H1 (cell line): ENCODE data around the gene ZNF764. TPM values are rescaled to one million over a fixed set of nuclear protein-coding genes. Genes with fewer than 3 reads are reported as not detected.

ENCODE experiments used
- CTCF ChIA-PET: fragments of 300-600 bp; sonication (Branson Sonifier 250); formaldehyde crosslinking; loops from one replicate; lab custom pipeline; 2021; ENCODE audit not compliant: partially characterized antibody; lab: Charles Lee
- POLR2A ChIA-PET: fragments of 300-600 bp; sonication (Branson Sonifier 250); formaldehyde crosslinking; loops from one replicate; lab custom pipeline; 2021; ENCODE audit warnings: inconsistent platforms; ENCODE audit not compliant: partially characterized antibody; lab: Charles Lee
- DNase-seq, 2 experiments: peaks; one replicate each; pipeline versions ENCODE4 v3.0.0 to v3.0.0-alpha.2; 2010 to 2022; ENCODE audit warnings: low spot score in 2 of 2, low read depth in 1 of 2, mixed read lengths in 1 of 2
- FAIRE-seq: peaks from 2 replicates; lab custom pipeline; 2011; peaks lifted over from hg19 to GRCh38; lab: Jason Lieb, UNC
- H2AFZ ChIP-seq: 2 replicates; pipeline ENCODE4 v1.8.1; 2012; ENCODE audit warnings: low read length, inconsistent platforms
- H2AK5ac ChIP-seq: 2 replicates; pipeline ENCODE4 v1.6.1; 2013; ENCODE audit warnings: low read depth, low read length
- H2BK120ac ChIP-seq: replicated peaks from 2 replicates; pipeline ENCODE3; 2013; ENCODE audit warnings: low read depth, low read length, inconsistent platforms
- H2BK12ac ChIP-seq: 2 replicates; pipeline ENCODE4 v1.6.1; 2013; ENCODE audit warnings: low read depth, low read length
- H2BK15ac ChIP-seq: 2 replicates; pipeline ENCODE4 v1.6.1; 2013; ENCODE audit warnings: low read length
- H2BK20ac ChIP-seq: 2 replicates; pipeline ENCODE4 v1.6.1; 2013; ENCODE audit warnings: low read length
- H2BK5ac ChIP-seq: 2 replicates; pipeline ENCODE4 v1.6.1; 2013; ENCODE audit warnings: low read depth, low read length
- H3K14ac ChIP-seq: 2 replicates; pipeline ENCODE4 v1.6.1; 2013; ENCODE audit warnings: inconsistent platforms; ENCODE audit not compliant: insufficient read length
- H3K18ac ChIP-seq: 2 replicates; pipeline ENCODE4 v1.6.1; 2013; ENCODE audit warnings: low read length; ENCODE audit errors: extremely low read depth
- H3K23ac ChIP-seq: 2 replicates; pipeline ENCODE4 v1.6.1; 2013; ENCODE audit warnings: inconsistent platforms; ENCODE audit not compliant: insufficient read length
- H3K23me2 ChIP-seq: 2 replicates; pipeline ENCODE4 v1.6.1; 2013; ENCODE audit warnings: low read depth, low read length
- H3K27ac ChIP-seq: 2 replicates; pipeline ENCODE4 v1.6.1; 2011; ENCODE audit warnings: low read depth, low read length, inconsistent platforms
- H3K27me3 ChIP-seq, 4 experiments: replicated peaks in 1 of 4; 1 replicate in 1 of 4; 2 replicates in 3 of 4; pipeline versions ENCODE4 v1.6.1 to v1.8.1; 2011 to 2013; ENCODE audit warnings: low read length in 3 of 4, mild to moderate bottlenecking in 3 of 4, inconsistent platforms in 2 of 4, mixed read lengths in 2 of 4, moderate library complexity in 1 of 4; ENCODE audit not compliant: control insufficient read depth in 3 of 4, insufficient read depth in 3 of 4; ENCODE audit errors: extremely low read depth in 1 of 4
- H3K36me3 ChIP-seq, 4 experiments: 2 replicates each; pipeline versions ENCODE4 v1.6.1 to v1.8.1; 2011 to 2013; ENCODE audit warnings: mild to moderate bottlenecking in 4 of 4, low read length in 3 of 4, moderate library complexity in 2 of 4, control low read depth in 1 of 4, inconsistent platforms in 1 of 4; ENCODE audit not compliant: insufficient read depth in 4 of 4, control insufficient read depth in 2 of 4
- H3K4ac ChIP-seq: replicated peaks from 2 replicates; pipeline ENCODE3; 2013; ENCODE audit warnings: low read length, low read depth, mixed read lengths, inconsistent platforms; ENCODE audit not compliant: insufficient read length
- H3K4me1 ChIP-seq, 4 experiments: replicated peaks in 1 of 4; 1 replicate in 1 of 4; 2 replicates in 3 of 4; pipeline versions ENCODE4 v1.6.1 to v1.8.1; 2011 to 2013; ENCODE audit warnings: low read length in 3 of 4, inconsistent platforms in 2 of 4, mixed read lengths in 1 of 4; ENCODE audit not compliant: insufficient read depth in 4 of 4, control insufficient read depth in 3 of 4
- H3K4me2 ChIP-seq, 2 experiments: 2 replicates each; pipeline versions ENCODE4 v1.6.1 to v1.8.1; 2011 to 2013; ENCODE audit warnings: low read depth in 2 of 2, low read length in 2 of 2, control low read depth in 1 of 2, inconsistent platforms in 1 of 2, mild to moderate bottlenecking in 1 of 2; ENCODE audit not compliant: insufficient read depth in 1 of 2
- H3K4me3 ChIP-seq, 4 experiments: fragments of 200-600, 300-600 bp in 1 of 4; sonication (generic), shearing (Covaris generic), sonication (Bioruptor Twin) in 1 of 4; 2 replicates each; pipeline versions ENCODE4 v1.5.1 to v1.8.1; 2011 to 2016; ENCODE audit warnings: low read length in 4 of 4, low read depth in 3 of 4, control low read depth in 2 of 4, inconsistent platforms in 2 of 4, mild to moderate bottlenecking in 2 of 4, mixed read lengths in 1 of 4, moderate library complexity in 1 of 4; ENCODE audit not compliant: insufficient read depth in 2 of 4; ENCODE audit errors: extremely low read depth in 1 of 4
- H3K56ac ChIP-seq: replicated peaks from 2 replicates; pipeline ENCODE3; 2013; ENCODE audit warnings: low read depth, mild to moderate bottlenecking, mixed read lengths, low read length, inconsistent platforms; ENCODE audit not compliant: insufficient read length
- H3K79me1 ChIP-seq: 2 replicates; pipeline ENCODE4 v1.6.1; 2013; ENCODE audit warnings: low read depth, low read length, control low read depth
- H3K79me2 ChIP-seq, 2 experiments: 2 replicates each; pipeline versions ENCODE4 v1.6.1 to v1.8.1; 2012 to 2013; ENCODE audit warnings: low read length in 2 of 2, mild to moderate bottlenecking in 2 of 2, inconsistent platforms in 1 of 2; ENCODE audit not compliant: insufficient read depth in 2 of 2, control insufficient read depth in 1 of 2
- H3K9ac ChIP-seq, 4 experiments: replicated peaks in 1 of 4; 1 replicate in 1 of 4; 2 replicates in 3 of 4; pipeline versions ENCODE4 v1.6.1 to v1.8.1; 2011 to 2013; ENCODE audit warnings: low read depth in 3 of 4, low read length in 3 of 4, control low read depth in 2 of 4, mild to moderate bottlenecking in 2 of 4, moderate library complexity in 2 of 4, inconsistent platforms in 1 of 4; ENCODE audit errors: extremely low read depth in 1 of 4
- H3K9me3 ChIP-seq, 2 experiments: 2 replicates each; pipeline versions ENCODE4 v1.6.1 to v1.8.1; 2012 to 2013; ENCODE audit warnings: mild to moderate bottlenecking in 2 of 2, moderate library complexity in 2 of 2, control low read depth in 1 of 2, inconsistent platforms in 1 of 2, low read depth in 1 of 2, low read length in 1 of 2, mixed read lengths in 1 of 2; ENCODE audit not compliant: insufficient read depth in 2 of 2
- H4K20me1 ChIP-seq, 2 experiments: replicated peaks in 1 of 2; 2 replicates each; pipeline versions ENCODE3 to v1.8.1; 2011 to 2013; ENCODE audit warnings: inconsistent platforms in 2 of 2, low read length in 2 of 2, mild to moderate bottlenecking in 1 of 2; ENCODE audit not compliant: insufficient read depth in 2 of 2, control insufficient read depth in 1 of 2
- H4K5ac ChIP-seq: 2 replicates; pipeline ENCODE4 v1.6.1; 2013; ENCODE audit warnings: low read length, low read depth, mixed read lengths, inconsistent platforms; ENCODE audit not compliant: insufficient read length
- H4K8ac ChIP-seq: 2 replicates; pipeline ENCODE4 v1.8.0; 2013; ENCODE audit warnings: mild to moderate bottlenecking, moderate library complexity, low read length, inconsistent platforms; ENCODE audit not compliant: insufficient read depth; ENCODE audit errors: extremely low read depth
- H4K91ac ChIP-seq: replicated peaks from 2 replicates; pipeline ENCODE3; 2013; ENCODE audit warnings: low read length, mixed read lengths, inconsistent platforms; ENCODE audit not compliant: insufficient read length
- EGR1 ChIP-seq: IDR thresholded peaks from 2 replicates; pipeline ENCODE4 v1.6.1; 2011; ENCODE audit warnings: low read depth, low read length, borderline replicate concordance
- MAFK ChIP-seq: IDR thresholded peaks from 2 replicates; pipeline ENCODE4 v1.6.1; 2012; ENCODE audit warnings: low read depth, mild to moderate bottlenecking, improper control_type of control experiment, low read length
- NANOG ChIP-seq: IDR thresholded peaks from 2 replicates; pipeline ENCODE4 v1.6.1; 2011; ENCODE audit warnings: low read length, low read depth, mild to moderate bottlenecking, inconsistent platforms; ENCODE audit not compliant: insufficient read depth, poor library complexity, severe bottlenecking
- RXRA ChIP-seq: IDR thresholded peaks from 2 replicates; pipeline ENCODE4 v1.6.1; 2011; ENCODE audit warnings: low read depth, mild to moderate bottlenecking, low read length, moderate library complexity; ENCODE audit not compliant: insufficient read depth
- SIX5 ChIP-seq: IDR thresholded peaks from 2 replicates; pipeline ENCODE4 v1.6.1; 2011; ENCODE audit warnings: mild to moderate bottlenecking, low read depth, low read length
- SP2 ChIP-seq: IDR thresholded peaks from 2 replicates; pipeline ENCODE4 v1.6.1; 2012; ENCODE audit warnings: mild to moderate bottlenecking, low read length, inconsistent platforms
- TAF1 ChIP-seq: IDR thresholded peaks from 2 replicates; pipeline ENCODE4 v1.6.1; 2011; ENCODE audit warnings: mild to moderate bottlenecking, low read depth, low read length
- WGBS, 2 experiments: shearing (Covaris generic) in 1 of 2; methylation state at CpG; one replicate each; pipeline versions ENCODE4 v1.1.6 to v1.1.7; 2013 to 2015; ENCODE audit warnings: low lambda C conversion rate in 2 of 2, mixed read lengths in 2 of 2, inconsistent platforms in 1 of 2, low coverage in 1 of 2, missing lambda C conversion rate in 1 of 2; ENCODE audit not compliant: insufficient replicate concordance in 2 of 2, insufficient coverage in 1 of 2, insufficient read length in 1 of 2; ENCODE audit errors: extremely low coverage in 1 of 2, missing lambda C conversion rate in 1 of 2; 5-methylcytosine and 5-hydroxymethylcytosine counted together
- polyA plus RNA-seq, 7 experiments: library from polyadenylated mRNA; depleted of rRNA in 3 of 7; stranded (reverse) in 5 of 7; unstranded in 2 of 7; fragments of >200 nt in 5 of 7; fragments of 200-250 nt in 2 of 7; gene quantifications; 1 replicate in 5 of 7; 2 replicates in 1 of 7; 4 replicates in 1 of 7; pipeline versions ENCODE4 v1.2.1 to v1.2.3, GENCODE V29; 2011 to 2013; ENCODE audit warnings: missing spikeins in 2 of 7, mixed read lengths in 2 of 7
- total RNA-seq: library from RNA; stranded (reverse); fragmentation: NEBNext Ultra II Directional; extraction: Animal tissue kit (Norgen Biotek cat#: 25700); gene quantifications from 2 replicates; pipeline ENCODE4 v1.2.1, GENCODE V29; 2021
- TF ChIP-seq, protein P1 (sequence below): IDR thresholded peaks from 2 replicates; pipeline ENCODE4 v1.6.1; 2012; ENCODE audit warnings: inconsistent platforms
- TF ChIP-seq, protein P2 (sequence below): IDR thresholded peaks from 2 replicates; pipeline ENCODE4 v1.6.1; 2012; ENCODE audit warnings: low read length, inconsistent platforms

ZNF764 gene
- total and polyA plus RNA-seq, 2 of the 8 experiments (the other 6 are each of a cell fraction or from before 2014, with no cell fraction given): 5.7 to 7.7 TPM

DNA sequence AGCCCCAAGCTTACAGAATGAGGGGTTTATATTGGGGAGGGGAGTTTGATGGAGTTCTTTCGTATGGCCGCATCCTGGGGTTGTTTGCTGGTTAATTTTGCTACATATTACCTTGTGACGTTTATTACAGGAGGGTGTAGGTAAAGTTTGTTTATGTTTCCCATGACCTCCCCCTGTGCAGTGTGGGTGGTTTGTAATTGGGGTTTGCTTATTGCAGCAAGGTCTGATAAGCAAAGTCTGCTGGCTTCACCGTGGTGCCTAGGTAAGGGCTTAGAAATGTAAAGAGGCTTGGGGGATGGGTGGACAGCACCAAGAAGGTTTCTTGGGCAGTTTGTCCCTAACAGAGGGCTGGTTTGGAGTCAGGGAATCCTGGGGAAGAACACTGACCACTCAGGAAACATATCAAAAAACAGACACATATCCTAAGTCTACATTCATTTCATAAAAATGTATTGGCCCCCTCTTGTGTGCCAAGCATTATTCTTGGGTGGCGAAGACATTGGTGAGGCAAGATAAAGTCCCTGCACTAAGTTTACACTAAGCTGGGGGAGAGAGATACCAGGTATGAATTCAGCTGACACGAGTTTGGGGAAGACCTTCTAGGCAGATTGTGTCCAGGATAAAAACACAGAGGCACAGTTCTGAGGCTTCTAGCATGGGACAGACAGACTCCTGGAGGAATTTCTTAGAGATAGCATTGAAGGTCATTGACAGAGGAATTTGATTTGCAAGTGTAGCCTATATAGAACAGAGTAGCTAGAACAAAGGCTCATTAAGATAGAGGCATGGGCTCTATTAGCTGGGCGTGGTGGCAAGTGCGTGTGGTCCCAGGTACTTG is 9.5 kb downstream of the ZNF764 start:
- H2BK5ac ChIP-seq: peak overlapping the region; percentile 24; the same call in 1 of the 2 replicates
- no peak overlapping the region for H2BK120ac ChIP-seq
- no peaks in the 10 kb centered on the region for H3K79me1 ChIP-seq
- no peak overlapping the region for H3K27ac ChIP-seq
- H3K4me3 ChIP-seq: no peak overlapping the region
- H3K9me3 ChIP-seq: no peaks in the 10 kb centered on the region
- whole genome bisulfite sequencing, 2 experiments: 70% methylated on average over 8 of the region's 8 CpGs; no CpG with 5 or more reads in 1 of the 2 experiments
- no peak overlapping the region for H2BK15ac ChIP-seq
- H4K20me1 ChIP-seq: no peaks in the 10 kb centered on the region
- H3K23me2 ChIP-seq: no peaks in the 10 kb centered on the region; the same call in 1 of the 2 replicates
- H3K14ac ChIP-seq: no peak overlapping the region
- H3K4me2 ChIP-seq: peak overlapping the region; percentile 48 to 53
- no peak overlapping the region for H4K91ac ChIP-seq
- H3K18ac ChIP-seq: no peak overlapping the region; the same call in 1 of the 2 replicates
- no peak overlapping the region for H3K4ac ChIP-seq
- H3K36me3 ChIP-seq: no peaks in the 10 kb centered on the region; a peak in 1 of 8 replicates
- FAIRE-seq (no peak), DNase-seq (no peak)
- H3K79me2 ChIP-seq: no peaks in the 10 kb centered on the region
- H3K9ac ChIP-seq: no peak overlapping the region
- H3K4me1 ChIP-seq: peaks cover 5 to 11% (median 6%) of the 10 kb centered on the region in 4 experiments
- H4K8ac ChIP-seq: no peak overlapping the region
- H3K27me3 ChIP-seq: no peaks in the 10 kb centered on the region
- H2AK5ac ChIP-seq: no peak overlapping the region
- H4K5ac ChIP-seq: no peak overlapping the region
- POLR2A ChIA-PET: interaction anchor here (0.5 to 6.7 kb wide), 3 partner anchors 13 to 39 kb away, joined by 3 to 40 read pairs (median 6); partner anchors contain the start of gene ZNF747
- CTCF ChIA-PET: interaction anchor here (1.1 to 2.8 kb wide), 2 partner anchors 14 to 99 kb away, joined by 5 to 25 read pairs; partner anchors contain the start of gene ZNF747
- no peak overlapping the region for H2BK12ac ChIP-seq
- no peak overlapping the region for H2BK20ac ChIP-seq
- H2AFZ ChIP-seq: no peak overlapping the region
- H3K23ac ChIP-seq: no peak overlapping the region
- H3K56ac ChIP-seq: no peak overlapping the region
- TF ChIP-seq NANOG (no peak), SIX5 (no peak), SP2 (no peak), MAFK (no peak), TAF1 (no peak), EGR1 (no peak), RXRA (no peak)
- TF ChIP-seq, protein P1, sequence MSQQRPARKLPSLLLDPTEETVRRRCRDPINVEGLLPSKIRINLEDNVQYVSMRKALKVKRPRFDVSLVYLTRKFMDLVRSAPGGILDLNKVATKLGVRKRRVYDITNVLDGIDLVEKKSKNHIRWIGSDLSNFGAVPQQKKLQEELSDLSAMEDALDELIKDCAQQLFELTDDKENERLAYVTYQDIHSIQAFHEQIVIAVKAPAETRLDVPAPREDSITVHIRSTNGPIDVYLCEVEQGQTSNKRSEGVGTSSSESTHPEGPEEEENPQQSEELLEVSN: no peak
- TF ChIP-seq, protein P2, sequence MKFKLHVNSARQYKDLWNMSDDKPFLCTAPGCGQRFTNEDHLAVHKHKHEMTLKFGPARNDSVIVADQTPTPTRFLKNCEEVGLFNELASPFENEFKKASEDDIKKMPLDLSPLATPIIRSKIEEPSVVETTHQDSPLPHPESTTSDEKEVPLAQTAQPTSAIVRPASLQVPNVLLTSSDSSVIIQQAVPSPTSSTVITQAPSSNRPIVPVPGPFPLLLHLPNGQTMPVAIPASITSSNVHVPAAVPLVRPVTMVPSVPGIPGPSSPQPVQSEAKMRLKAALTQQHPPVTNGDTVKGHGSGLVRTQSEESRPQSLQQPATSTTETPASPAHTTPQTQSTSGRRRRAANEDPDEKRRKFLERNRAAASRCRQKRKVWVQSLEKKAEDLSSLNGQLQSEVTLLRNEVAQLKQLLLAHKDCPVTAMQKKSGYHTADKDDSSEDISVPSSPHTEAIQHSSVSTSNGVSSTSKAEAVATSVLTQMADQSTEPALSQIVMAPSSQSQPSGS: no peak
